ENCODE measurements around the gene RAB3GAP1. TPM values are rescaled to one million over a fixed set of nuclear protein-coding genes. Genes with fewer than 3 reads are reported as not detected.

The RAB3GAP1 gene
- total and polyA plus RNA-seq, 2 of the 4 experiments (the other 2 are of a cell fraction), result 21.2 to 65.8 TPM

GRCh38 chr2:135005753-135006152 is 46.3 kb upstream of the RAB3GAP1 start (continued):
- TF ChIP-seq RFX5 (IDR thresholded peaks at IDR 0.05; ENCODE audit: low read depth, low read length) (no peak), CEBPB (IDR thresholded peaks at IDR 0.05; ENCODE audit: low read depth, low read length) (no peak)

DNA sequence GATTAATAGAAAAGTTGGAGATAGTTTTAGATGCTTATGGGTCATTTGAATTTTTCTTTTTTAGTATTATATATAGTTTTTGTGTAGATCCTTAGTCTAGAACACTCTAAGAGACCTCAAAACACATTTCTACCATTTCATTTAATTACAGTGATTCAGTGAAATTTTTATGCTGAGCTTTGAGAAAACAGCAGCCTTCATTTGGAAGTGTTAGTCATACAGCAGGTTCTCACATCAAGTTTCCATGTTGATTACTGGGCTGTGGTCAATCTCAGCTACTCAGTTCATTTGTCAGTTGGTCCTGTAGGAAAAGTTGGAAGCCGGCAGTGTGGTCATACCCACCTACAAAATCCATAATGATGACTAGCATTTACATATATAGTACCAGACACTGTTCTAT is 42.8 kb upstream of the RAB3GAP1 start:
- no peak overlapping the region for H3K18ac ChIP-seq (ENCODE audit: low read depth, low read length)
- ATAC-seq (ENCODE audit: low read depth) (no peak), DNase-seq (no peak)
- no CpG with 5 or more reads among the region's 1 CpG for WGBS, 2 experiments (ENCODE audit: extremely low coverage in 2 of 2, insufficient read length in 1 of 2)
- no peak overlapping the region for H3K4ac ChIP-seq (ENCODE audit: low read depth, low read length)
- no peak overlapping the region for H3K56ac ChIP-seq (ENCODE audit: extremely low read depth, insufficient read depth, low read length)
- H3K27me3 ChIP-seq (ENCODE audit: control insufficient read depth, insufficient read depth, low read length), result peaks cover 10% of the 10 kb centered on the region
- H4K5ac ChIP-seq (ENCODE audit: low read depth, low read length), result no peak overlapping the region
- H2BK15ac ChIP-seq (ENCODE audit: low read depth, low read length), result no peak overlapping the region
- H4K20me1 ChIP-seq (ENCODE audit: insufficient read depth, low read length), result no peaks in the 10 kb centered on the region
- H3K4me3 ChIP-seq (ENCODE audit: insufficient read depth, low read depth, low read length), result no peak overlapping the region
- no peak overlapping the region for H2BK120ac ChIP-seq (ENCODE audit: low read depth, low read length)
- intact Hi-C loops (cut with micrococcal nuclease) (no loop called here), dilution Hi-C loops (cut with HindIII; ENCODE audit: low sequenced_read_pairs, unreplicated experiment) (no loop called here), in situ Hi-C loops (cut with MboI; ENCODE audit: low sequenced_read_pairs) (loop anchor here (5.0 to 10.0 kb wide), 2 partner anchors 595 to 703 kb away; no protein-coding TSS in a partner anchor)
- no peak overlapping the region for H3K9ac ChIP-seq (ENCODE audit: low read depth, low read length)
- H3K9me1 ChIP-seq (ENCODE audit: insufficient read depth, low read length), result no peaks in the 10 kb centered on the region
- H2AK9ac ChIP-seq (replicated peaks; ENCODE audit: low read depth, low read length, poor library complexity), result no peak overlapping the region
- TF ChIP-seq NFE2L2 (IDR thresholded peaks at IDR 0.05; ENCODE audit: low read depth, low read length) (no peak), BHLHE40 (IDR thresholded peaks at IDR 0.05; ENCODE audit: low read depth, low read length) (no peak), POLR2A (IDR thresholded peaks at IDR 0.05; ENCODE audit: low read depth, low read length) (no peak), CHD1 (IDR thresholded peaks at IDR 0.05; ENCODE audit: low read depth, low read length) (no peak), MXI1 (IDR thresholded peaks at IDR 0.05; ENCODE audit: borderline replicate concordance, low read depth, low read length) (no peak)
- TF ChIP-seq, protein P1, sequence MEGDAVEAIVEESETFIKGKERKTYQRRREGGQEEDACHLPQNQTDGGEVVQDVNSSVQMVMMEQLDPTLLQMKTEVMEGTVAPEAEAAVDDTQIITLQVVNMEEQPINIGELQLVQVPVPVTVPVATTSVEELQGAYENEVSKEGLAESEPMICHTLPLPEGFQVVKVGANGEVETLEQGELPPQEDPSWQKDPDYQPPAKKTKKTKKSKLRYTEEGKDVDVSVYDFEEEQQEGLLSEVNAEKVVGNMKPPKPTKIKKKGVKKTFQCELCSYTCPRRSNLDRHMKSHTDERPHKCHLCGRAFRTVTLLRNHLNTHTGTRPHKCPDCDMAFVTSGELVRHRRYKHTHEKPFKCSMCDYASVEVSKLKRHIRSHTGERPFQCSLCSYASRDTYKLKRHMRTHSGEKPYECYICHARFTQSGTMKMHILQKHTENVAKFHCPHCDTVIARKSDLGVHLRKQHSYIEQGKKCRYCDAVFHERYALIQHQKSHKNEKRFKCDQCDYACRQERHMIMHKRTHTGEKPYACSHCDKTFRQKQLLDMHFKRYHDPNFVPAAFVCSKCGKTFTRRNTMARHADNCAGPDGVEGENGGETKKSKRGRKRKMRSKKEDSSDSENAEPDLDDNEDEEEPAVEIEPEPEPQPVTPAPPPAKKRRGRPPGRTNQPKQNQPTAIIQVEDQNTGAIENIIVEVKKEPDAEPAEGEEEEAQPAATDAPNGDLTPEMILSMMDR (conservative IDR thresholded peaks at IDR 0.05; ENCODE audit: low read depth, low read length), result no peak
- H2BK20ac ChIP-seq (ENCODE audit: low read depth, low read length), result no peak overlapping the region
- no peaks in the 10 kb centered on the region for H3K4me1 ChIP-seq (ENCODE audit: control insufficient read depth, insufficient read depth, low read length)
- no peak overlapping the region for H3K23ac ChIP-seq (ENCODE audit: low read depth, low read length)
- H3K27ac ChIP-seq (ENCODE audit: insufficient read depth, low read length), result no peak overlapping the region
- no peak overlapping the region for H2AK5ac ChIP-seq (ENCODE audit: low read depth, low read length)
- BruUV-seq (replicated peaks), result no TSS peak
- POLR2A ChIA-PET (ENCODE audit: unreplicated experiment), result no interaction called here
- no peaks in the 10 kb centered on the region for H3K79me1 ChIP-seq (ENCODE audit: low read depth in 1 of 2, low read length in 2 of 2)
- H2AFZ ChIP-seq (replicated peaks; ENCODE audit: low read length, poor library complexity), result no peak overlapping the region
- H3K14ac ChIP-seq (replicated peaks; ENCODE audit: low read depth, low read length), result no peak overlapping the region
- H3K4me2 ChIP-seq (ENCODE audit: low read depth, low read length), result no peak overlapping the region
- no peak overlapping the region for H2BK5ac ChIP-seq (ENCODE audit: low read depth, low read length, poor library complexity, severe bottlenecking)
- H3K9me3 ChIP-seq (ENCODE audit: control insufficient read depth, insufficient read depth, low read length), result no peaks in the 10 kb centered on the region
- H4K8ac ChIP-seq (ENCODE audit: low read depth in 2 of 2, low read length in 2 of 2), result no peak overlapping the region
- CTCF ChIA-PET, result no interaction called here
- H4K91ac ChIP-seq (ENCODE audit: insufficient read depth, low read depth, low read length), result no peak overlapping the region
- H3K36me3 ChIP-seq (ENCODE audit: control insufficient read depth, insufficient read depth, low read length), result no peaks in the 10 kb centered on the region
